Mesothelial cell of epicardium (in vitro differentiated cells): Measurements from ENCODE around the gene PDE3B. TPM values are rescaled to one million over a fixed set of nuclear protein-coding genes. Genes with fewer than 3 reads are reported as not detected.

Source experiments
- DNase-seq, 2 experiments: peaks; one replicate each; pipeline ENCODE4 v3.0.0; 2021; ENCODE audit warnings: low spot score in 2 of 2; ENCODE audit not compliant: unreplicated experiment in 2 of 2
- H3K27ac Mint-ChIP-seq: 2 replicates; pipeline ENCODE4 v1.8.0; 2021; ENCODE audit warnings: mixed read lengths
- H3K27me3 Mint-ChIP-seq: 2 replicates; pipeline ENCODE4 v1.8.0; 2021; ENCODE audit warnings: low read depth, mixed read lengths
- H3K36me3 Mint-ChIP-seq: 2 replicates; pipeline ENCODE4 v1.8.0; 2021; ENCODE audit warnings: mixed read lengths
- H3K4me1 Mint-ChIP-seq: 2 replicates; pipeline ENCODE4 v1.8.0; 2021; ENCODE audit warnings: mixed read lengths
- H3K4me3 Mint-ChIP-seq: 2 replicates; pipeline ENCODE4 v1.8.0; 2021; ENCODE audit warnings: mild to moderate bottlenecking, moderate library complexity, mixed read lengths
- H3K9me3 Mint-ChIP-seq: 2 replicates; pipeline ENCODE4 v1.8.0; 2021; ENCODE audit warnings: mixed read lengths
- CTCF ChIP-seq: fragments of 200-600 bp; sonication (generic); IDR thresholded peaks from one replicate; pipeline ENCODE4 v1.5.0; 2021; ENCODE audit warnings: antibody characterized with exemption; ENCODE audit not compliant: unreplicated experiment
- total RNA-seq: library from RNA; stranded (reverse); gene quantifications from 3 replicates; pipeline ENCODE4 v1.2.1, GENCODE V29; 2021

PDE3B gene
- total RNA-seq, 1 donor from 2014 or later: 12.3 TPM

- no peak for TF ChIP-seq CTCF
- H3K36me3 Mint-ChIP-seq: no peaks in the 10 kb centered on the region
- H3K4me1 Mint-ChIP-seq: peaks cover 33% of the 10 kb centered on the region
- H3K27ac Mint-ChIP-seq: peak overlapping the region; percentile 82
- H3K4me3 Mint-ChIP-seq: peak overlapping the region; percentile 86
- peak; percentile 68 to 86 for DNase-seq
- H3K27me3 Mint-ChIP-seq: no peaks in the 10 kb centered on the region
- H3K9me3 Mint-ChIP-seq: peaks cover 10% of the 10 kb centered on the region
These were observed 247.8 kb downstream of the PDE3B start for GRCh38 chr11:14891143-14892035.

DNA sequence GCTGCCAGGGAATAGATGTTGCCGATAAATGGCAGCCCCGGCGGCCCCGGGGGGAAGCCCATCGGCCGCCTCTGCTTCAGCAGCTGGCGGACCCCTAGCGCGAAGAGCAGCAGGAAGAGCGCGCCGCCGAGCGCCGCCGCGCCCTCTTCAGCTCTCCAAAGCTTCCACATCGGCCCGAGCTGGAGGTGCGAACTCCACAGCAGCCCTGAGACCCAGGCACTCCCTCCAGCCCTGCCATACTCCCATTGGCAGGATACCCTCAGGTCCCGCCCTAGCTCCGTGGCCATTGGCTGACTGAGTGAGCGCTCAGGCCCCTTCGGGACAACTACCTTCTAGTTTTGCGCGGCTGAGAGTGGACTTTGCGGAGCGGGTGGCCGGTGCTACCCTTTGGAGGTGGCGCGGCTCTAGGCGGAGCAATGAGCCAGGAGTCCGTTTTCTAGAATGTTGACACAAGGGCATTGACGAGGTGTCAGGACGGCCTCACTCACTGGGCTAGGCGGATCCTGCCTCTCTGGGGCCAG, 248.5 kb downstream of the PDE3B start, which contains the start of gene CYP2R1:
TSS of gene CYP2R1 (minus strand) at position 196 of the 521 bp plus-strand sequence. CDS start at position 170, 26 bp downstream.
- peak within 1 kb of the TSS; percentile 86 for H3K4me3 Mint-ChIP-seq
- TF ChIP-seq CTCF: no peak
- H3K27ac Mint-ChIP-seq: peak within 1 kb of the TSS; percentile 82

GRCh38 chr11:14892577-14892976, 249.0 kb downstream of the PDE3B start:
- H3K9me3 Mint-ChIP-seq: peaks cover 10% of the 10 kb centered on the region
- H3K4me3 Mint-ChIP-seq: peak overlapping the region; percentile 67
- H3K27me3 Mint-ChIP-seq: no peaks in the 10 kb centered on the region
- H3K4me1 Mint-ChIP-seq: peaks cover 29% of the 10 kb centered on the region
- no peak for DNase-seq
- TF ChIP-seq CTCF: no peak
- no peaks in the 10 kb centered on the region for H3K36me3 Mint-ChIP-seq
- H3K27ac Mint-ChIP-seq: no peak overlapping the region

More for the DNA sequence above, 248.5 kb downstream of the PDE3B start, which contains the start of gene CYP2R1:
- peaks cover 10% of the 10 kb centered on the region for H3K9me3 Mint-ChIP-seq
- no peaks in the 10 kb centered on the region for H3K27me3 Mint-ChIP-seq
- peaks cover 29% of the 10 kb centered on the region for H3K4me1 Mint-ChIP-seq
- DNase-seq: peak; percentile 73 to 84
- H3K36me3 Mint-ChIP-seq: no peaks in the 10 kb centered on the region

GRCh38 chr11:14894657-14895598, 251.3 kb downstream of the PDE3B start:
- no peak for TF ChIP-seq CTCF
- DNase-seq: no peak
- Mint-ChIP-seq H3K4me1 (peaks cover 23% of the 10 kb centered on the region), H3K9me3 (peaks cover 10% of the 10 kb centered on the region), H3K4me3 (no peak overlapping the region), H3K36me3 (no peaks in the 10 kb centered on the region), H3K27ac (no peak overlapping the region), H3K27me3 (no peaks in the 10 kb centered on the region)

DNA sequence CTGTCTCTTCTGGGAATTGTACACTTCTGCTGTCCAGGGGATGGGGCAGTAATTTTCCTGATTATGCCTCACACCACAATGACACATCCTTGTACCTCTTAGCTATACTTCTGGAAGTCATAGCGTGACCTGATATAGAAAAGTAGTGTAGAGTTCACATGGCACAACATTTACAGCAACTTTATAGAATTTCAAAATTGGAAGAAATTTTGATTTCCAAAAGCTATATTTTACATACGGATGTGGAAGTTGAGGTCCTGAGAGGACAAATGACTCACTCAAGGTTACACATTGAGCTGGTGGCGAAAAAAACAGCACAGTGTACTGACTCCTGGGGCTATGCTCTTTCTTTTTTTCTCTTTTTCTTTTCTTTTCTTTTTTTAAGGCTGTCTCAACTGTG, 254.8 kb downstream of the PDE3B start:
- Mint-ChIP-seq H3K27me3 (no peaks in the 10 kb centered on the region), H3K9me3 (peaks cover 4% of the 10 kb centered on the region), H3K4me3 (no peak overlapping the region), H3K36me3 (no peaks in the 10 kb centered on the region), H3K27ac (no peak overlapping the region), H3K4me1 (peaks cover 15% of the 10 kb centered on the region)
- TF ChIP-seq CTCF: no peak
- no peak for DNase-seq
